Suprapubic skin (tissue), 4 donors: ENCODE results near the gene VPS35L. TPM values are rescaled to one million over a fixed set of nuclear protein-coding genes. Genes with fewer than 3 reads are reported as not detected.

Experiments used
- DNase-seq, 2 donors: peaks; one replicate each; pipeline ENCODE4 v3.0.0-alpha.2; 2019; ENCODE audit warnings: low spot score in 2 of 2
- H3K27ac ChIP-seq: fragments of 200-600 bp; sonication (generic); one replicate; pipeline ENCODE4 v1.5.1; 2019
- H3K27me3 ChIP-seq: fragments of 200-600 bp; sonication (generic); one replicate; pipeline ENCODE4 v1.5.1; 2019
- H3K36me3 ChIP-seq: fragments of 200-600 bp; sonication (generic); one replicate; pipeline ENCODE4 v1.5.1; 2019
- H3K4me1 ChIP-seq: fragments of 200-600 bp; sonication (generic); one replicate; pipeline ENCODE4 v1.5.1; 2019
- H3K4me3 ChIP-seq: fragments of 200-600 bp; sonication (generic); one replicate; pipeline ENCODE4 v1.5.1; 2019; ENCODE audit warnings: mild to moderate bottlenecking
- H3K9me3 ChIP-seq: fragments of 200-600 bp; sonication (generic); one replicate; pipeline ENCODE4 v1.5.1; 2019
- EP300 ChIP-seq: sonication (generic); formaldehyde crosslinking; IDR thresholded peaks from one replicate; pipeline ENCODE4 v1.6.1; 2017; ENCODE audit warnings: antibody characterized with exemption
- POLR2A ChIP-seq, 2 donors: fragments of 450-650 bp; IDR thresholded peaks; one replicate each; pipeline ENCODE4 v1.6.1; 2017; ENCODE audit warnings: antibody characterized with exemption in 2 of 2, mild to moderate bottlenecking in 2 of 2, moderate library complexity in 2 of 2
- POLR2AphosphoS5 ChIP-seq, 3 donors: sonication (generic); formaldehyde crosslinking; IDR thresholded peaks; one replicate each; pipeline ENCODE4 v1.6.1; 2017; ENCODE audit warnings: antibody characterized with exemption in 3 of 3
- WGBS: methylation state at CpG from one replicate; pipeline ENCODE4 v1.1.5; 2018; 5-methylcytosine and 5-hydroxymethylcytosine counted together
- total RNA-seq, 4 donors: library from RNA; depleted of rRNA; stranded (reverse); fragments of >200 nt; gene quantifications; one replicate each; pipeline ENCODE4 v1.1.0, GENCODE V29; 2016
- TF ChIP-seq, protein P1 (sequence below), 2 donors: fragments of 200-600 bp in 1 of 2; fragments of 450-650 bp in 1 of 2; sonication (generic) in 1 of 2; IDR thresholded peaks; one replicate each; pipeline ENCODE4 v1.5.1; 2016 to 2019; ENCODE audit warnings: antibody characterized with exemption in 2 of 2, mild to moderate bottlenecking in 1 of 2, moderate library complexity in 1 of 2

VPS35L gene
- total RNA-seq, 4 donors from 2014 or later = 16.3 to 30.4 (median 20.7) TPM

DNA sequence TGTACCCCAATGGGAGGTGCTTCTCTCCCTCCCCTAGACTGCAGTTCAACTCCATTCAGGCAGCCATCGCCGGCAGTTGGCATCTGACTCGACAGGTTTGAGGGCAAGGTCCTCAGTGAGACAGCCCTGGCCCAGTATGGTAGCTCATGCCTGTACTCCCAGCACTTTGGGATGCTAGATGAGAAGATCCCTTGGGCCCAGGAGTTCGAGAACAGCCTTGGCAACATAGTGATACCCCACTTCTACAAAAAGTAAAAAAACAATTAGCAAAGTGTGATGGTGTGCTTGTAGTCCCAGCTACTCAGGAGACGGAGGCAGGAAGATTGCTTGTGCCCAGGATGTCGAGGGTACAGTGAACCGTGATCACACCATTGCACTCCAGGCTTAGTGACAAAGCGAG is 12.1 kb downstream of the VPS35L start:
- Histone ChIP-seq H3K27me3 (no peaks in the 10 kb centered on the region), H3K4me3 (no peak overlapping the region), H3K36me3 (peaks cover 81% of the 10 kb centered on the region), H3K27ac (no peak overlapping the region), H3K9me3 (no peaks in the 10 kb centered on the region), H3K4me1 (no peaks in the 10 kb centered on the region)
- no peak for TF ChIP-seq POLR2A (IDR thresholded peaks at IDR 0.05)
- no peak for TF ChIP-seq EP300
- no peak for DNase-seq
- 95% methylated on average over 8 of the region's 8 CpGs for WGBS

DNA sequence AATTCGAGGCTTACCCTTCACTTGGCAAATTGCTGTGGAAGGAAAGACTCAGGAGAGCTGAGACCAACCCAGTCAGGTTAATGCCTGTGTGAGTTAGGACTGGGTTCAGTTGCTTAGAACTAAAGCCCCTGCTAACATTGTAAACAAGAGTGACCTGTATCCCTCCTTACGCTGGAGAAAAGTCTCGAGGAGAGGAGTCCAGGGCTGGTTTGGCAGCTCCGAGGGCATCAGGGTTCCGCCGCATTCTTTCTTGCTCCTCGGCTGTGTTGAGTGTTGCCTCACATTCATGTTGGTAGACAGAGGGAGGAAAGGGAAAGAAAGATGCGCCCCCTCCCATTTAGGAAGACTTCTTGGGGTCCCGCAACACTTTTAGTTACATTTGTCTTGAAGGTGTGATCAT is 18.5 kb downstream of the VPS35L start:
- no peak for DNase-seq
- TF ChIP-seq POLR2A (IDR thresholded peaks at IDR 0.05) = no peak
- no peak for TF ChIP-seq POLR2AphosphoS5 (IDR thresholded peaks at IDR 0.05)
- TF ChIP-seq, protein P1, sequence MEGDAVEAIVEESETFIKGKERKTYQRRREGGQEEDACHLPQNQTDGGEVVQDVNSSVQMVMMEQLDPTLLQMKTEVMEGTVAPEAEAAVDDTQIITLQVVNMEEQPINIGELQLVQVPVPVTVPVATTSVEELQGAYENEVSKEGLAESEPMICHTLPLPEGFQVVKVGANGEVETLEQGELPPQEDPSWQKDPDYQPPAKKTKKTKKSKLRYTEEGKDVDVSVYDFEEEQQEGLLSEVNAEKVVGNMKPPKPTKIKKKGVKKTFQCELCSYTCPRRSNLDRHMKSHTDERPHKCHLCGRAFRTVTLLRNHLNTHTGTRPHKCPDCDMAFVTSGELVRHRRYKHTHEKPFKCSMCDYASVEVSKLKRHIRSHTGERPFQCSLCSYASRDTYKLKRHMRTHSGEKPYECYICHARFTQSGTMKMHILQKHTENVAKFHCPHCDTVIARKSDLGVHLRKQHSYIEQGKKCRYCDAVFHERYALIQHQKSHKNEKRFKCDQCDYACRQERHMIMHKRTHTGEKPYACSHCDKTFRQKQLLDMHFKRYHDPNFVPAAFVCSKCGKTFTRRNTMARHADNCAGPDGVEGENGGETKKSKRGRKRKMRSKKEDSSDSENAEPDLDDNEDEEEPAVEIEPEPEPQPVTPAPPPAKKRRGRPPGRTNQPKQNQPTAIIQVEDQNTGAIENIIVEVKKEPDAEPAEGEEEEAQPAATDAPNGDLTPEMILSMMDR (IDR thresholded peaks at IDR 0.05) = no peak
- no peak for TF ChIP-seq EP300
- Histone ChIP-seq H3K4me3 (no peak overlapping the region), H3K36me3 (peaks cover 89% of the 10 kb centered on the region), H3K9me3 (no peaks in the 10 kb centered on the region), H3K4me1 (no peaks in the 10 kb centered on the region), H3K27ac (no peak overlapping the region), H3K27me3 (no peaks in the 10 kb centered on the region)
- WGBS = 93% methylated on average over 9 of the region's 9 CpGs

DNA sequence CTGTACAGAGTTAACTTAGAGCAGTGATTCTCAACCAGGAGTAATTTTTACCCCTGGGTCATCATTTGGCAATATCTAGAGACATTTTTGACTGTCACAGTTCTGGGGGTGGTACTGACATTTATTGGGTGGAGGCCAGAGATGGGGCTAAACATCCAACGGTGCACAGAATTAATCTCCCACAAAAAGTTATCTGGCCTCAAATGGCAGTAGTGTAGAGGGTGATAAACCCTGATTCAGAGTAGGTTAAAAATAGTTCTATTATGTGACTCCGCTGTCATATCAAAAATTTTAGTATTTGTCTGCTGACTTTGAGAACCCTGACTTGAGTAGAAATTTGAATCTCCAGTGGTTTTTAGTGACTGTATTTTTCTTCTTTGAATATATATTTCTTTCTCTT is 19.1 kb downstream of the VPS35L start:
- no peaks in the 10 kb centered on the region for H3K27me3 ChIP-seq
- TF ChIP-seq POLR2AphosphoS5 (IDR thresholded peaks at IDR 0.05) (no peak), POLR2A (IDR thresholded peaks at IDR 0.05) (no peak), EP300 (no peak)
- TF ChIP-seq, protein P1 (IDR thresholded peaks at IDR 0.05) = no peak
- no peaks in the 10 kb centered on the region for H3K9me3 ChIP-seq
- H3K4me1 ChIP-seq = no peaks in the 10 kb centered on the region
- DNase-seq = no peak
- WGBS = 81% methylated on average over 2 of the region's 2 CpGs
- H3K36me3 ChIP-seq = peaks cover 88% of the 10 kb centered on the region
- no peak overlapping the region for H3K4me3 ChIP-seq
- no peak overlapping the region for H3K27ac ChIP-seq

DNA sequence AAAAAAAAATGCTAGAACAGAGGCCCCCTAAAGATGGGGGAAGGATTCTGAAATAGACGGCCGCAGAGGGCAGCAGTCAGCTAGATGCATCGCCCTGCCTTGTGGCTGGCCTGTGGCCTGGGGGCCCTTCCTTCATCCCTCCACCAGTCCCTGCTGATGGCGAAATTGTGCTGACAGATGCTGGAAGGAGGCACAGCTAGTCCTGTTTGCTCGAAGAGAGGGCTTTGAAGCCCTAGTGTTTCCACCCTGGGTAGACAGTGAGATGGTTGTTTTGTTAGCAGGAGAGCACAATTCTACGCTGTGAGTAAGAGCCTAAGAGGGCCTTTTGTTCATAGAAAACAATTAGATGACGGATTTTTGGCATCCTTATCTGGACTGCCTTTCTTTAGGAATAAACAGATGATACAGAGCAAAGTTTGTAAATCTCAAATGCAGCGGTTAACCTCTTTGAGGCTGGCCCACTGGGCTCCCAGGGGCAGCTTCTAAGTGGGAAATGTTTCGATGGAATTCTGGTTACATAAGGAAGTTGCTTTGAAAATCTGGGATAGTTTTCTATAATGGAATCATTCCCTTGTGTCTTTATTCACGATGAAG is 23.0 kb downstream of the VPS35L start:
- DNase-seq = no peak
- WGBS = 80% methylated on average over 10 of the region's 10 CpGs
- no peak for TF ChIP-seq POLR2AphosphoS5 (IDR thresholded peaks at IDR 0.05)
- no peak for TF ChIP-seq POLR2A (IDR thresholded peaks at IDR 0.05)
- H3K27me3 ChIP-seq = no peaks in the 10 kb centered on the region
- peaks cover 85% of the 10 kb centered on the region for H3K36me3 ChIP-seq
- no peak overlapping the region for H3K4me3 ChIP-seq
- no peak overlapping the region for H3K27ac ChIP-seq
- H3K4me1 ChIP-seq = no peaks in the 10 kb centered on the region
- no peaks in the 10 kb centered on the region for H3K9me3 ChIP-seq

DNA sequence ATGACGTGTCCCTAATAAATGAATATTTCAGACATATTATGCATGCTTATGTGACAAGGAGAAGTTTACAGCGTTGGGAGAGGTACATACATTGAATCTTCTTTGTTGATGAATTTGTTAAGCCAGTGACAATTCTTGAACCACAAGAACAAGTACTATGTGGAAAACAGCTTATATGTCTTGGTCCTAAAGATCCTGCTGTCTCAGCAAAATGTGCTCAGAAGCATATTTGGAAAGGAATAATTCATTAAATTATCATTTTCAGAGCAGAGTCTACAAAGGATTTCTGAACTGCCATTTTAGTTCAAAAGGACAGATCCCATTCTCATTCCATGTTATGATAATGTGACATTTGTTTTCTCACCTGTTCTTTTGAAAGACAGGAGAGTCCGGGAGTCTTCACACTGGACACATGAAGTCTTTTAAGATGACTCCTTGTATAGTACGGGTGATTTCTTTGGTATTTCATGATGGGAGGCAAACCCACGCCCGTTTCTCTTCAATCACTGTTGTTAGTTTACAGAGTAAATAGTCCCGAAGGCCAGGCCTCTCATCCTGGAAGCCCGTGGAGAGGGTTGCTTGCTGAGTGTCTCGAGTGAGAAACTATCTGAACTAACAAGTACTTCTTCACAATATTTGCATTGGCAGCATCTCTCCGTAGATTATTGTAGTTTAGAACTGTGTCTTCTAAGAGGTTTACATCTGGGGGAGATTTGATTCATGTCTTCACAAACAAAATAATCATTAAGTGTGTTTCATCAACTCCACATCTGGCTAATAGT is 26.7 kb downstream of the VPS35L start:
- DNase-seq = no peak
- H3K27ac ChIP-seq = no peak overlapping the region
- H3K9me3 ChIP-seq = no peaks in the 10 kb centered on the region
- no peaks in the 10 kb centered on the region for H3K4me1 ChIP-seq
- H3K36me3 ChIP-seq = peaks cover 63% of the 10 kb centered on the region
- TF ChIP-seq, protein P1 (IDR thresholded peaks at IDR 0.05) = no peak
- no peak for TF ChIP-seq EP300
- no peak for TF ChIP-seq POLR2AphosphoS5 (IDR thresholded peaks at IDR 0.05)
- TF ChIP-seq POLR2A (IDR thresholded peaks at IDR 0.05) = no peak
- WGBS = 78% methylated on average over 10 of the region's 10 CpGs
- H3K4me3 ChIP-seq = no peak overlapping the region
- no peaks in the 10 kb centered on the region for H3K27me3 ChIP-seq

DNA sequence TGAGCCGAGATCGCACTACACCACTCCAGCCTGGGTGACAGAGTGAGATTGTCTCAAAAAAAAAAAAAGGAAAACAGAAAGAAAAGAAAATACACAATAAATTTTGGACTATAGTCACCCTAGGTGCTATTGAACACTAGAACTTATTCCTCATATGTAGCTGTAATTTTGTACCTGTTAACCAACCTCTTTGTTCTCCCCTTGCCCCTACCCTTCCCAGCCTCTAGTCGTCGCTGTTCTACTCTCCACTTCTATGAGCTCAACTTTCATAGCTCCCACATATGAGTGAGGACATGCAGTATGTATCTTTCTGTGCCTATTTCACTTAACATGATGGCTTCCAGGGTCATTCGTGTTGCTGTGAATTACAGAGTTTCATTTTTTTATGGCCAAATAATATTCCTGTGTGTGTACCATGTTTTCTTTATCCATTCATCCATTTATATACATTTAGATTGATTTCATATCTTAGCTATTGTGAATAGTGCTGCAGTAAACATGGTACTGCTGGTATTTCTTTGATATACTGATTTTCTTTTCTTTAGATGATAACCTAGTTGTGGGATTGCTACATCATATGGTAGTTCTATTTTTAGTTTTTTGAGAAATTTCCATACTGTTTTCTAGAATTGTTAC is 28.3 kb downstream of the VPS35L start:
- TF ChIP-seq POLR2AphosphoS5 (IDR thresholded peaks at IDR 0.05) = no peak
- TF ChIP-seq, protein P1 (IDR thresholded peaks at IDR 0.05) = peak; percentile 16 to 71
- peaks cover 47% of the 10 kb centered on the region for H3K36me3 ChIP-seq
- no peaks in the 10 kb centered on the region for H3K27me3 ChIP-seq
- no peak for DNase-seq
- WGBS = 61% methylated on average over 5 of the region's 5 CpGs
- H3K9me3 ChIP-seq = no peaks in the 10 kb centered on the region
- H3K27ac ChIP-seq = no peak overlapping the region
- H3K4me1 ChIP-seq = peaks cover 2% of the 10 kb centered on the region
- H3K4me3 ChIP-seq = no peak overlapping the region
